ENCODE results near the gene HNF1A. TPM values are rescaled to one million over a fixed set of nuclear protein-coding genes. Genes with fewer than 3 reads are reported as not detected.

HNF1A gene
- total and polyA plus RNA-seq, 10 of the 15 experiments (the other 5 are each of a cell fraction or from before 2014, with no cell fraction given): 0.10 TPM; not detected in 9

DNA sequence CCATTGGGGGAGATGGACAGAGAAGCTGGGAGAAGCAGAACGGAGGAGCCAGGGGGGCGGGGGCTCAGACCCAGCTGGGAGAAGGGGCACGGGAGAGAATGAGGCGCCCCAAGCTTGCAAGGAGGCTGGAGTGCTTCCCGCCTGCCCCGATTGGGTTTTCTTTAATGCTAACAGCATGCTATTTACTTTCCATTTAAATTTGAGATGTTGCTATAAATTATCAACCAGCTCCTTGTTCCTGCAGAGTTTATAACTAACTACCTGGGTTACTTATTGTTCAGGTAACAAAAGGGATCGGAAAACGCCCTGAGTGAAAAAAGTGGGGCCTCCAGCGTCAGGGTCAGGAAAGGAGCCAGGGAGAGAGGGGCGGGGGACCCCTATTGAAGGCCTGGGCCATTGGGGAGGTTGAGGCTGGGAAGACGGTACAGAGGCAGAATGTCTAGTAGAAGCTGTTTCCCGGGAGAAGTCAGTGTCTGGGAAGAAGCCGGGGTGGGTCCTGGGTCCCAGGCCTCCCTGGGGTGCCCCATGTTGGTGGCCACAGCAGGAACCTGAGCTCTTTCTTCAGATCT is 2.5 kb downstream of the HNF1A start:
- H3K79me2 ChIP-seq (ENCODE audit: control insufficient read depth, insufficient read depth, low read length): no peaks in the 10 kb centered on the region
- no peaks in the 10 kb centered on the region for H3K4me1 ChIP-seq (ENCODE audit: control insufficient read depth, insufficient read depth, low read length)
- ChIA-PET RAD21 (ENCODE audit: unreplicated experiment) (interaction anchor here (0.5 to 2.6 kb wide), 2 partner anchors 9 to 396 kb away, joined by 3 to 7 read pairs; no protein-coding TSS in a partner anchor), CTCF (interaction anchor here (0.8 to 2.2 kb wide), 4 partner anchors 9 to 40 kb away, joined by 3 to 10 read pairs (median 3); no protein-coding TSS in a partner anchor), SMC1A (ENCODE audit: uncharacterized antibody, unreplicated experiment) (interaction anchor here (0.6 to 1.4 kb wide), 4 partner anchors 9 to 228 kb away, joined by 3 to 4 read pairs (median 3); no protein-coding TSS in a partner anchor), POLR2A (no interaction called here)
- no peak for ATAC-seq
- no peak overlapping the region for H3K27ac ChIP-seq (ENCODE audit: control insufficient read depth, insufficient read depth)
- no peak overlapping the region for H3K4me2 ChIP-seq (ENCODE audit: control insufficient read depth, insufficient read depth)
- H3K9me3 ChIP-seq (replicated peaks; ENCODE audit: control insufficient read depth, insufficient read depth, low read length): no peaks in the 10 kb centered on the region
- intact Hi-C loops (cut with micrococcal nuclease; ENCODE audit: unreplicated experiment) (no loop called here), in situ Hi-C loops (cut with MboI) (no loop called here)
- no peak overlapping the region for H3K4me3 ChIP-seq
- no peak for DNase-seq (ENCODE audit: low read depth, low spot score)
- no peak for FAIRE-seq
- no peak overlapping the region for H2AFZ ChIP-seq (ENCODE audit: control insufficient read depth, low read depth, low read length)
- no peaks in the 10 kb centered on the region for H3K27me3 ChIP-seq (replicated peaks in 1 of 2; ENCODE audit: control insufficient read depth in 2 of 2, insufficient read depth in 2 of 2, low read length in 1 of 2)
- no peak overlapping the region for H3K9ac ChIP-seq (ENCODE audit: control insufficient read depth, insufficient read depth, low read length)
- H3K36me3 ChIP-seq (ENCODE audit: control insufficient read depth in 2 of 2, insufficient read depth in 2 of 2, low read length in 1 of 2): no peaks in the 10 kb centered on the region
- TF ChIP-seq TCF3 (IDR thresholded peaks at IDR 0.05; ENCODE audit: borderline replicate concordance, insufficient read depth, low read depth, low read length): no peak
- TF ChIP-seq MTA3 (IDR thresholded peaks at IDR 0.05; ENCODE audit: borderline replicate concordance, low read length): no peak
- no TSS peak for BruUV-seq (replicated peaks)
- H4K20me1 ChIP-seq (ENCODE audit: control insufficient read depth, insufficient read depth): no peaks in the 10 kb centered on the region
- 54% methylated on average over 13 of the region's 13 CpGs for WGBS (ENCODE audit: insufficient coverage, insufficient replicate concordance, low lambda C conversion rate, missing lambda C conversion rate)

DNA sequence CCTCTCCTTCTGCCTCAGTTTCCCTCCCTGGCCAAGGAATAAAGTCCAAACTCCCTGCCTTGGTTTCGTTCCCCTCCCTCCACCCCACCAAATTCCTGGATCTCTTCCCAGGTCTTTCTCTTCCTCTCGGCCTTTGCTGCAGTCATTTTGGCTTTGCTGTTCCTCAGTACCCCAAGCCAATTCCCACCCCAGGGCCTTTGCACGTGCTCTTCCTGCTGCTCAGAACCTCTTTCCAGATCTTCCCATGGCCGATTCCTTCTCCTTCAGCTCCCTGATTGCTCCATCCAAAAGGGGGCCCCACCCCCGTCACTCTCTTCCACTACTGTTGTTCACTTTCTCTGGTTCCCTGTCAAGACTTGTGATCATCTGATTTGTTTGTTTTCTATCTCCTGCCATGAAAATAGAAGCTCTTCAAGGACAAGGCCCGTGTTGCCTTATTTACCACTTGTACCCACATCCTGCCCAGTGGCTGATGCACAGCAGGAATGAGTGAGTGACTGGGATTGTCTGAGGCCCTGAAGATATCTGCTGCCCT is 3.1 kb downstream of the HNF1A start:
- ChIA-PET RAD21 (ENCODE audit: unreplicated experiment) (interaction anchor here (0.5 to 2.6 kb wide), 2 partner anchors 10 to 397 kb away, joined by 3 to 7 read pairs; no protein-coding TSS in a partner anchor), SMC1A (ENCODE audit: uncharacterized antibody, unreplicated experiment) (interaction anchor here (0.6 to 1.4 kb wide), 4 partner anchors 10 to 228 kb away, joined by 3 to 4 read pairs (median 3); no protein-coding TSS in a partner anchor), CTCF (interaction anchor here (0.6 to 2.2 kb wide), 5 partner anchors 10 to 571 kb away, joined by 3 to 10 read pairs (median 3); no protein-coding TSS in a partner anchor), POLR2A (interaction anchor here (0.6 kb wide), 1 partner anchor 179 kb away, joined by 3 read pairs; no protein-coding TSS in a partner anchor)
- H3K79me2 ChIP-seq (ENCODE audit: control insufficient read depth, insufficient read depth, low read length): no peaks in the 10 kb centered on the region
- no peaks in the 10 kb centered on the region for H3K36me3 ChIP-seq (ENCODE audit: control insufficient read depth in 2 of 2, insufficient read depth in 2 of 2, low read length in 1 of 2)
- ATAC-seq (no peak), FAIRE-seq (no peak), DNase-seq (ENCODE audit: low read depth, low spot score) (no peak)
- H3K27me3 ChIP-seq (replicated peaks in 1 of 2; ENCODE audit: control insufficient read depth in 2 of 2, insufficient read depth in 2 of 2, low read length in 1 of 2): no peaks in the 10 kb centered on the region
- no TSS peak for BruUV-seq (replicated peaks)
- H3K4me2 ChIP-seq (ENCODE audit: control insufficient read depth, insufficient read depth): no peak overlapping the region
- no peak overlapping the region for H3K9ac ChIP-seq (ENCODE audit: control insufficient read depth, insufficient read depth, low read length)
- no peak overlapping the region for H2AFZ ChIP-seq (ENCODE audit: control insufficient read depth, low read depth, low read length)
- no peaks in the 10 kb centered on the region for H3K9me3 ChIP-seq (replicated peaks; ENCODE audit: control insufficient read depth, insufficient read depth, low read length)
- WGBS (ENCODE audit: insufficient coverage, insufficient replicate concordance, low lambda C conversion rate, missing lambda C conversion rate): 24% methylated on average over 6 of the region's 6 CpGs
- no peaks in the 10 kb centered on the region for H4K20me1 ChIP-seq (ENCODE audit: control insufficient read depth, insufficient read depth)
- in situ Hi-C loops (cut with MboI) (no loop called here), intact Hi-C loops (cut with micrococcal nuclease; ENCODE audit: unreplicated experiment) (no loop called here)
- no peak for TF ChIP-seq ZNF384 (IDR thresholded peaks at IDR 0.05; ENCODE audit: borderline replicate concordance, low read depth, low read length)
- no peak for TF ChIP-seq DPF2 (IDR thresholded peaks at IDR 0.05)
- no peak for TF ChIP-seq EP300 (IDR thresholded peaks at IDR 0.05; ENCODE audit: borderline replicate concordance in 1 of 2, control insufficient read depth in 1 of 2, low read depth in 2 of 2, low read length in 2 of 2)
- no peak for TF ChIP-seq YY1 (IDR thresholded peaks at IDR 0.05; ENCODE audit: low read depth, low read length)
- H3K4me1 ChIP-seq (ENCODE audit: control insufficient read depth, insufficient read depth, low read length): no peaks in the 10 kb centered on the region
- H3K27ac ChIP-seq (ENCODE audit: control insufficient read depth, insufficient read depth): no peak overlapping the region
- H3K4me3 ChIP-seq: no peak overlapping the region

All from GM12878 (cell line).